Measurements from ENCODE around the gene KLC1.

GRCh38 chr14:103680491-103681231 lies 51.6 kb downstream of the KLC1 start:
- TF ChIP-seq KDM1A (IDR thresholded peaks at IDR 0.05; ENCODE audit: low read depth) (no peak), SREBF2 (IDR thresholded peaks at IDR 0.05) (no peak), ELK1 (IDR thresholded peaks at IDR 0.05; ENCODE audit: low read depth, low read length) (no peak), HMGXB4 (CRISPR knock-in tag; IDR thresholded peaks at IDR 0.05; ENCODE audit: borderline replicate concordance) (no peak), POLR2AphosphoS2 (conservative IDR thresholded peaks at IDR 0.05; ENCODE audit: low read length) (no peak), CTCF (IDR thresholded peaks at IDR 0.05) (no peak), POLR2A (IDR thresholded peaks at IDR 0.05; ENCODE audit: low read length) (no peak), HES2 (IDR thresholded peaks at IDR 0.05) (no peak), TP53 (CRISPR knock-in tag; IDR thresholded peaks at IDR 0.05) (no peak), ZSCAN20 (CRISPR knock-in tag; IDR thresholded peaks at IDR 0.05) (no peak), RFX5 (IDR thresholded peaks at IDR 0.05) (no peak), KDM5A (IDR thresholded peaks at IDR 0.05) (no peak), MAX (IDR thresholded peaks at IDR 0.05) (no peak), EP300 (IDR thresholded peaks at IDR 0.05) (no peak)

All from A549 (cell line).